IMR-90 (cell line): ENCODE results near the gene MAML3. TPM values are rescaled to one million over a fixed set of nuclear protein-coding genes. Genes with fewer than 3 reads are reported as not detected.

ENCODE experiments used
- ATAC-seq: fragments of 200-7000 bp; cut with Tn5 transposase; 2 replicates; pipeline ENCODE4 v1.9.1; 2020; ENCODE audit warnings: low read depth, mild to moderate bottlenecking, moderate library complexity
- BruUV-seq: library from RNA; stranded (reverse); fragments of 400-500 nt; replicated peaks from 2 replicates; lab custom pipeline; 2021; lab: Mats Ljungman, UMichigan
- CTCF ChIA-PET: fragments of 300-600 bp; formaldehyde crosslinking; extraction: SDS; loops from one replicate; lab custom pipeline; 2021; ENCODE audit warnings: antibody characterized with exemption; lab: Yijun Ruan, JAX
- POLR2A ChIA-PET: fragments of 300-600 bp; sonication (Branson Sonifier 250); formaldehyde crosslinking; loops from one replicate; lab custom pipeline; 2022; ENCODE audit warnings: antibody characterized with exemption; ENCODE audit not compliant: unreplicated experiment; lab: Charles Lee
- DNase-seq: peaks from one replicate; pipeline ENCODE4 v3.0.0; 2013
- H2AFZ ChIP-seq: replicated peaks from 2 replicates; pipeline ENCODE3; 2013; ENCODE audit warnings: low read length, mild to moderate bottlenecking; ENCODE audit not compliant: poor library complexity
- H2AK5ac ChIP-seq: 2 replicates; pipeline ENCODE4 v1.6.1; 2013; ENCODE audit warnings: low read depth, low read length, inconsistent platforms
- H2AK9ac ChIP-seq: replicated peaks from 2 replicates; pipeline ENCODE3; 2013; ENCODE audit warnings: mild to moderate bottlenecking, low read depth, low read length, moderate library complexity; ENCODE audit not compliant: poor library complexity
- H2BK120ac ChIP-seq: 2 replicates; pipeline ENCODE4 v1.6.1; 2013; ENCODE audit warnings: low read depth, low read length, inconsistent platforms
- H2BK15ac ChIP-seq: 3 replicates; pipeline ENCODE4 v1.6.1; 2013; ENCODE audit warnings: low read depth, low read length, inconsistent platforms
- H2BK20ac ChIP-seq: 2 replicates; pipeline ENCODE4 v1.6.1; 2013; ENCODE audit warnings: low read depth, mild to moderate bottlenecking, inconsistent platforms, low read length, moderate library complexity
- H2BK5ac ChIP-seq: 2 replicates; pipeline ENCODE4 v1.6.1; 2013; ENCODE audit warnings: mild to moderate bottlenecking, low read depth, low read length, inconsistent platforms; ENCODE audit not compliant: poor library complexity, severe bottlenecking
- H3K14ac ChIP-seq: replicated peaks from 2 replicates; pipeline ENCODE4 v1.6.1; 2013; ENCODE audit warnings: low read depth, low read length, inconsistent platforms
- H3K18ac ChIP-seq: 2 replicates; pipeline ENCODE4 v1.6.1; 2013; ENCODE audit warnings: low read depth, low read length, control low read depth
- H3K23ac ChIP-seq: 2 replicates; pipeline ENCODE4 v1.6.1; 2013; ENCODE audit warnings: low read depth, low read length, inconsistent platforms
- H3K27ac ChIP-seq: 2 replicates; pipeline ENCODE4 v1.5.1; 2013; ENCODE audit warnings: mild to moderate bottlenecking, control low read depth, low read length; ENCODE audit not compliant: insufficient read depth
- H3K27me3 ChIP-seq: 2 replicates; pipeline ENCODE4 v1.6.1; 2013; ENCODE audit warnings: low read length; ENCODE audit not compliant: control insufficient read depth, insufficient read depth
- H3K36me3 ChIP-seq: 2 replicates; pipeline ENCODE4 v1.6.1; 2013; ENCODE audit warnings: low read length, mixed read lengths; ENCODE audit not compliant: control insufficient read depth, insufficient read depth
- H3K4ac ChIP-seq: 2 replicates; pipeline ENCODE4 v1.6.1; 2013; ENCODE audit warnings: low read depth, low read length, inconsistent platforms
- H3K4me1 ChIP-seq: 2 replicates; pipeline ENCODE4 v1.6.1; 2013; ENCODE audit warnings: low read length, mixed read lengths; ENCODE audit not compliant: control insufficient read depth, insufficient read depth
- H3K4me2 ChIP-seq: 2 replicates; pipeline ENCODE4 v1.6.1; 2013; ENCODE audit warnings: low read depth, mild to moderate bottlenecking, control low read depth, low read length, moderate library complexity
- H3K4me3 ChIP-seq: 2 replicates; pipeline ENCODE4 v1.5.1; 2013; ENCODE audit warnings: low read depth, mild to moderate bottlenecking, control low read depth, low read length, moderate library complexity; ENCODE audit not compliant: insufficient read depth
- H3K56ac ChIP-seq: 2 replicates; pipeline ENCODE4 v1.6.1; 2013; ENCODE audit warnings: low read length, inconsistent platforms; ENCODE audit not compliant: insufficient read depth; ENCODE audit errors: extremely low read depth
- H3K79me1 ChIP-seq, 2 experiments: 2 replicates each; pipeline ENCODE4 v1.6.1; 2013; ENCODE audit warnings: low read length in 2 of 2, inconsistent platforms in 1 of 2, low read depth in 1 of 2
- H3K9ac ChIP-seq: 2 replicates; pipeline ENCODE4 v1.6.1; 2013; ENCODE audit warnings: low read depth, low read length, control low read depth
- H3K9me1 ChIP-seq: 2 replicates; pipeline ENCODE4 v1.6.1; 2013; ENCODE audit warnings: low read length, inconsistent platforms; ENCODE audit not compliant: insufficient read depth
- H3K9me3 ChIP-seq: 2 replicates; pipeline ENCODE4 v1.6.1; 2013; ENCODE audit warnings: low read length; ENCODE audit not compliant: control insufficient read depth, insufficient read depth
- H4K20me1 ChIP-seq: 2 replicates; pipeline ENCODE4 v1.6.1; 2013; ENCODE audit warnings: low read length, inconsistent platforms; ENCODE audit not compliant: insufficient read depth
- H4K5ac ChIP-seq: 2 replicates; pipeline ENCODE4 v1.6.1; 2013; ENCODE audit warnings: mild to moderate bottlenecking, low read depth, low read length, control low read depth
- H4K8ac ChIP-seq, 2 experiments: 2 replicates each; pipeline ENCODE4 v1.6.1; 2013; ENCODE audit warnings: low read depth in 2 of 2, low read length in 2 of 2, control low read depth in 1 of 2, inconsistent platforms in 1 of 2
- H4K91ac ChIP-seq: 2 replicates; pipeline ENCODE4 v1.6.1; 2013; ENCODE audit warnings: low read depth, low read length, inconsistent platforms; ENCODE audit not compliant: insufficient read depth
- WGBS, 2 experiments: methylation state at CpG; one replicate each; pipeline versions ENCODE4 v1.1.5 to v1.1.7; 2013; ENCODE audit warnings: missing lambda C conversion rate in 2 of 2; ENCODE audit not compliant: insufficient read length in 1 of 2; ENCODE audit errors: extremely low coverage in 2 of 2; 5-methylcytosine and 5-hydroxymethylcytosine counted together
- dilution Hi-C: fragments of 300-500 bp; cut with HindIII; formaldehyde crosslinking; loops from one replicate; pipeline ENCODE4 v1.14.3; 2018; ENCODE audit warnings: low sequenced_read_pairs; ENCODE audit not compliant: unreplicated experiment
- in situ Hi-C: fragments of 300-500 bp; cut with MboI; formaldehyde crosslinking; loops from 3 replicates; pipeline ENCODE4 v1.14.3; 2019; ENCODE audit warnings: low sequenced_read_pairs, inconsistent platforms, mixed read lengths
- intact Hi-C: fragments of 100-400 bp; cut with micrococcal nuclease; formaldehyde crosslinking; loops from 2 replicates; pipeline ENCODE4 v1.10.0; 2022
- polyA plus RNA-seq, 3 experiments: library from polyadenylated mRNA; depleted of rRNA; stranded (reverse); fragments of >200 nt; gene quantifications; 2 replicates each; pipeline ENCODE4 v1.2.3, GENCODE V29; 2012; ENCODE audit warnings: low replicate concordance in 1 of 3
- total RNA-seq: library from RNA; depleted of rRNA; stranded (reverse); fragments of >200 nt; gene quantifications from 2 replicates; pipeline ENCODE4 v1.2.3, GENCODE V29; 2012
- TF ChIP-seq, protein P1 (sequence below): fragments of 150-350 bp; IDR thresholded peaks from 2 replicates; pipeline ENCODE4 v1.6.1; 2017; ENCODE audit warnings: mild to moderate bottlenecking, antibody characterized with exemption, low read length, low read depth

Gene MAML3
- total and polyA plus RNA-seq, 2 of the 4 experiments (the other 2 are of a cell fraction) = 0.90 to 1.7 TPM

DNA sequence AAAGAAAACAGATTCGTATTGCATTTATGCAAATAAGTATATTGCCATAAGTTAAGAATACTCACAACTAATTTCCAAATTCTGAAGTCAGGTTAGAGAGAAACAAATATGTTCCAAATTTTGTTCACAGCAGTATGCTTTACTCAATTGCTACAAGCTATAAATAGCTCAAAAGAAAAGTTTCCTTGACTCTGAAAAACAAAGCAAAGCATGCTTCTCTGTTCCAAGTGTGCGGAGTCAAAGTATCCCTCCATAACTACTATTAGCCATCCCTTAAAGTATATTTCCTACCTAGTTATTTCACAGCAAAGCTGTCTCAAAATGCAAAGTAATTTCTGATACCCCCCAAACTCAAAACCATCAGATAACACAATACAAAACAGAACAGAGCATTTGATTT, 441.1 kb downstream of the MAML3 start:
- no TSS peak for BruUV-seq
- POLR2A ChIA-PET = no interaction called here
- no peak overlapping the region for H2BK5ac ChIP-seq

More for the DNA sequence above, 441.1 kb downstream of the MAML3 start:
- Histone ChIP-seq H2BK120ac (no peak overlapping the region), H4K5ac (no peak overlapping the region), H4K91ac (no peak overlapping the region), H3K23ac (no peak overlapping the region), H2AK5ac (no peak overlapping the region), H2AK9ac (no peak overlapping the region), H3K27me3 (no peaks in the 10 kb centered on the region), H3K27ac (no peak overlapping the region), H2BK20ac (no peak overlapping the region), H2AFZ (no peak overlapping the region), H3K4me3 (no peak overlapping the region), H4K8ac (no peak overlapping the region), H4K20me1 (no peaks in the 10 kb centered on the region), H3K18ac (no peak overlapping the region), H3K14ac (no peak overlapping the region), H3K36me3 (no peaks in the 10 kb centered on the region), H3K9ac (no peak overlapping the region), H3K79me1 (no peaks in the 10 kb centered on the region), H2BK15ac (no peak overlapping the region), H3K9me1 (no peaks in the 10 kb centered on the region), H3K4me2 (no peak overlapping the region), H3K4ac (no peak overlapping the region), H3K56ac (no peak overlapping the region), H3K9me3 (no peaks in the 10 kb centered on the region), H3K4me1 (peaks cover 6% of the 10 kb centered on the region; the same call in 1 of the 2 replicates)
- WGBS, 2 experiments = no CpG with 5 or more reads among the region's 2 CpGs
- TF ChIP-seq, protein P1, sequence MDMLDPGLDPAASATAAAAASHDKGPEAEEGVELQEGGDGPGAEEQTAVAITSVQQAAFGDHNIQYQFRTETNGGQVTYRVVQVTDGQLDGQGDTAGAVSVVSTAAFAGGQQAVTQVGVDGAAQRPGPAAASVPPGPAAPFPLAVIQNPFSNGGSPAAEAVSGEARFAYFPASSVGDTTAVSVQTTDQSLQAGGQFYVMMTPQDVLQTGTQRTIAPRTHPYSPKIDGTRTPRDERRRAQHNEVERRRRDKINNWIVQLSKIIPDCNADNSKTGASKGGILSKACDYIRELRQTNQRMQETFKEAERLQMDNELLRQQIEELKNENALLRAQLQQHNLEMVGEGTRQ = no peak
- dilution Hi-C loops (no loop called here), in situ Hi-C loops (no loop called here), intact Hi-C loops (no loop called here)
- DNase-seq = no peak
- ATAC-seq = no peak
- CTCF ChIA-PET = no interaction called here
